GM20000 (cell line): ENCODE measurements around the gene TDP1.

Experiments
- DNase-seq: peaks from one replicate; pipeline ENCODE4 v3.0.0; 2012; ENCODE audit warnings: low spot score
- CTCF ChIP-seq: IDR thresholded peaks from 2 replicates; pipeline ENCODE4 v1.5.1; 2012; ENCODE audit warnings: mild to moderate bottlenecking, control low read depth; ENCODE audit errors: extremely low read depth, missing control alignments

TDP1 gene

GRCh38 chr14:89952576-89952975, 3.2 kb upstream of the TDP1 start:
- TF ChIP-seq CTCF, result no peak
- no peak for DNase-seq

- no peak for DNase-seq
- TF ChIP-seq CTCF, result no peak
Observed at GRCh38 chr14:89953602-89954001, 2.1 kb upstream of the TDP1 start.

- peak; percentile 92 for DNase-seq
Observed at GRCh38 chr14:89954070-89955021, 1.4 kb upstream of the TDP1 start, which contains the start of gene EFCAB11. TSS of gene EFCAB11 (minus strand) at chr14:89954730. CDS start at chr14:89954660, 70 bp downstream.

GRCh38 chr14:89955022-89955744, 544 bp upstream of the TDP1 start:
- DNase-seq, result no peak
- TF ChIP-seq CTCF, result no peak

More at GRCh38 chr14:89954070-89955021, 1.4 kb upstream of the TDP1 start, which contains the start of gene EFCAB11:
- TF ChIP-seq CTCF, result no peak

- TF ChIP-seq CTCF, result no peak
- DNase-seq, result no peak
Observed at GRCh38 chr14:89956661-89957009, 908 bp downstream of the TDP1 start.

- no peak for TF ChIP-seq CTCF
- DNase-seq, result no peak
Observed at GRCh38 chr14:89957376-89957775, 1.6 kb downstream of the TDP1 start.

- DNase-seq, result no peak
- TF ChIP-seq CTCF, result no peak
Observed at GRCh38 chr14:89957791-89958190, 2.1 kb downstream of the TDP1 start.
